Fibroblast of mammary gland (primary cell): ENCODE measurements around the gene TUBGCP6.

Experiments
- DNase-seq: peaks from one replicate; pipeline ENCODE4 v3.0.0-alpha.2; 2010; ENCODE audit warnings: low read depth
- H3K4me3 ChIP-seq: 2 replicates; pipeline ENCODE4 v1.5.1; 2011; ENCODE audit warnings: low read depth, mild to moderate bottlenecking, low read length, moderate library complexity; ENCODE audit not compliant: control insufficient read depth
- TF ChIP-seq, protein P1 (sequence below): conservative IDR thresholded peaks from 2 replicates; pipeline ENCODE4 v1.5.1; 2011; ENCODE audit warnings: low read depth, low read length, inconsistent platforms; ENCODE audit not compliant: control insufficient read depth, insufficient read depth

The TUBGCP6 gene

DNA sequence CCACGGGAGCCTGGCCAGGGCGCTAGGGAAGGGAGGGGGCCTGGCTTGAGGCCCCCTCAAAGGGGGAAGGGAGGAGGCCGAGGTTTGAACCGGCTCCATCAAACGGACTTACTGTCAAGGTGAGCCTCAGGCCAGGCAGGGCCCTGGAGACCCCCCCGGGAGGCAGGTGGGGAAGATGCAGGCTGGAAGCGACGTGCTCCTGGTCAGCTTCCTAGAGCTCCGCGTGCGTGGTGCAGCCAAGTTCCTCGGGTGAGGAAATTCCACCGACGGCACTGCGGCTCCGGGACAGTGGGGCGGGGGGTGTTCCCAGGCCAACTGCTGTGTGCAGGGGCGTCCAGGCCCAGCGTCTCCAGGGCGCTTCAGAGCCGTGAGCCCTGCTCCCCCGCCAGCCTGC, 66.4 kb downstream of the TUBGCP6 start:
- TF ChIP-seq, protein P1, sequence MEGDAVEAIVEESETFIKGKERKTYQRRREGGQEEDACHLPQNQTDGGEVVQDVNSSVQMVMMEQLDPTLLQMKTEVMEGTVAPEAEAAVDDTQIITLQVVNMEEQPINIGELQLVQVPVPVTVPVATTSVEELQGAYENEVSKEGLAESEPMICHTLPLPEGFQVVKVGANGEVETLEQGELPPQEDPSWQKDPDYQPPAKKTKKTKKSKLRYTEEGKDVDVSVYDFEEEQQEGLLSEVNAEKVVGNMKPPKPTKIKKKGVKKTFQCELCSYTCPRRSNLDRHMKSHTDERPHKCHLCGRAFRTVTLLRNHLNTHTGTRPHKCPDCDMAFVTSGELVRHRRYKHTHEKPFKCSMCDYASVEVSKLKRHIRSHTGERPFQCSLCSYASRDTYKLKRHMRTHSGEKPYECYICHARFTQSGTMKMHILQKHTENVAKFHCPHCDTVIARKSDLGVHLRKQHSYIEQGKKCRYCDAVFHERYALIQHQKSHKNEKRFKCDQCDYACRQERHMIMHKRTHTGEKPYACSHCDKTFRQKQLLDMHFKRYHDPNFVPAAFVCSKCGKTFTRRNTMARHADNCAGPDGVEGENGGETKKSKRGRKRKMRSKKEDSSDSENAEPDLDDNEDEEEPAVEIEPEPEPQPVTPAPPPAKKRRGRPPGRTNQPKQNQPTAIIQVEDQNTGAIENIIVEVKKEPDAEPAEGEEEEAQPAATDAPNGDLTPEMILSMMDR, result no peak
- H3K4me3 ChIP-seq, result no peak overlapping the region
- no peak for DNase-seq

DNA sequence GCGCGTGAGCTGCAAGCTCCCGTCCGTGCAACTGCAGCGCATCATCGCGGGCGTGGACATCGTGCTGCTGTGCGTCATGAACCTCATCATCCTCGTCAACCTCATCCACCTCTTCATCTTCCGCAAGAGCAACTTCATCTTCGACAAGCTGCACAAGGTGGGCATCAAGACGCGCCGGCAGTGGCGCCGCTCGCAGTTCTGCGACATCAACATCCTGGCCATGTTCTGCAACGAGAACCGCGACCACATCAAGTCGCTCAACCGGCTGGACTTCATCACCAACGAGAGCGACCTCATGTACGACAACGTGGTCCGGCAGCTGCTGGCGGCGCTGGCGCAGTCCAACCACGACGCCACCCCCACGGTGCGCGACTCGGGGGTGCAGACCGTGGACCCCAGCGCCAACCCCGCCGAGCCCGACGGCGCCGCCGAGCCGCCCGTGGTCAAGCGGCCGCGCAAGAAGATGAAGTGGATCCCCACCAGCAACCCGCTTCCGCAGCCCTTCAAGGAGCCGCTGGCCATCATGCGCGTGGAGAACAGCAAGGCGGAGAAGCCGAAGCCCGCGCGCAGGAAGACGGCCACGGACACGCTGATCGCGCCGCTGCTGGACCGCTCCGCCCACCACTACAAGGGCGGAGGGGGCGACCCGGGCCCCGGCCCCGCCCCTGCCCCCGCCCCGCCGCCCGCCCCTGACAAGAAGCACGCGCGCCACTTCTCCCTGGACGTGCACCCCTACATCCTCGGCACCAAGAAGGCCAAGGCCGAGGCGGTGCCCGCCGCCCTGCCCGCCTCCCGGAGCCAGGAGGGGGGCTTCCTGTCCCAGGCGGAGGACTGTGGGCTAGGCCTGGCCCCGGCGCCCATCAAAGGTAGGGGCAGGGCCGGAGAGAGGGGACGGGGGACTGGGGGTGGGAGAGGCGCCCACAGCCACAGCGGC, 67.0 kb downstream of the TUBGCP6 start:
- DNase-seq, result no peak
- TF ChIP-seq, protein P1, result no peak
- H3K4me3 ChIP-seq, result no peak overlapping the region

DNA sequence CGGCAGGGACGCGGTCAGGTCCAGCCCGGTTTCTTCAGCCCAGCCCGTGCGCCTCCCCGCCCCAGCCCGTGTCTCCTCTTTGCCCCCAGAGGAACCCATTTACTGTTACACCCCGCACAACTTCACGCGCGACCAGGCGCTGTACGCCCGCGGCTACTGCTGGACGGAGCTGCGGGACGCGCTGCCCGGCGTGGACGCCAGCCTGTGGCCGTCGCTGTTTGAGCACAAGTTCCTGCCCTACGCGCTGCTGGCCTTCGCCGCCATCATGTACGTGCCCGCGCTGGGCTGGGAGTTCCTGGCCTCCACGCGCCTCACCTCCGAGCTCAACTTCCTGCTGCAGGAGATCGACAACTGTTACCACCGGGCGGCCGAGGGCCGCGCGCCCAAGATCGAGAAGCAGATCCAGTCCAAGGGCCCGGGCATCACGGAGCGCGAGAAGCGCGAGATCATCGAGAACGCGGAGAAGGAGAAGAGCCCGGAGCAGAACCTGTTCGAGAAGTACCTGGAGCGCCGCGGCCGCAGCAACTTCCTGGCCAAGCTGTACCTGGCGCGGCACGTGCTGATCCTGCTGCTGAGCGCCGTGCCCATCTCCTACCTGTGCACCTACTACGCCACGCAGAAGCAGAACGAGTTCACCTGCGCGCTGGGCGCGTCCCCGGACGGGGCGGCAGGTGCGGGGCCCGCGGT, 67.8 kb downstream of the TUBGCP6 start:
- TF ChIP-seq, protein P1, result no peak
- H3K4me3 ChIP-seq, result no peak overlapping the region
- no peak for DNase-seq

DNA sequence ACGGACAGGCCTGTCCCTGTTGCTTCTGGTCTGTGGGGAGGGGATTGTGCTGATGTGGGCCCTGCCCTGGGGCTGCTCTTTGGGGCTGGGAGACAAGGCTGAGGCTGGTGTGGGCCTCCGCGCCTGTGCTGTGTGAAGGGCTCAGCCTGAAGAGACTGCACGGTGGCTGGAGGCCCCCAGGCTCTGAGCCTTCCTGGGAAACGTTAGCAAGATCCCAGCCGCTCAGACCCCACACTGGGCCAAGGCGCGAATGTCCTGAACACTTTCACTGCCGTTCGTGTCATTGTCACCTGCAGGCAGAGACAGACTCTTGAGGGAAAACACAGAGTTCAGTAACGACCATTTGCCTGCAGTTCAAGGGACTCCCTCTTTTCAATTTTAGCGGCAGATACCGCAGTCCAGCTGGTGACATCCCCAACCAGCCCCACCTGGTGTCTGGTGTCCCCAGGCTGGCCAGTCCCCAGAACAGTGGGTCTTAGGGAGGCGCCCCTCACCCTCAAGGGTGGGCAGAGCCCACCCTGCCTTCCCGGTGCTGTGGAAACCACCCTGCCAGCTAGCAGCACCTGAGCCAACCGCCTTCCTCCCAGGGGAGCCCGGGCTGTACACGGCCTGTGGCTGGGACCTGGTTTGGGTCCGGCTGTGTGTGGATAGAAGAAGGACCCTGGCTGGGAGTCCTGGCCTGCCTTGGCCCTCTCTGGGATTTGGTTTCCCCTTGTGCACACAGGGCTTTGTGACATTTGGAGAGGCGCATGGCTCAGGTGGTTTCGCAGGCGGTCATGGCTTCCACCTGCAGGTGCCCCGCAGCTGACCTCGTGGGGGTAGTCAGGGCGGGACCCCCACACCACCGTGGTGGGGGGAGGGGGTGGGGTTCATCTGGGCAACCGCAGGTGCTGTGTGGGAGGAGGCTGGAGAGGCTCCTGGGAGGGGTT, 68.6 kb downstream of the TUBGCP6 start:
- H3K4me3 ChIP-seq, result no peak overlapping the region
- TF ChIP-seq, protein P1, result no peak
- DNase-seq, result no peak

DNA sequence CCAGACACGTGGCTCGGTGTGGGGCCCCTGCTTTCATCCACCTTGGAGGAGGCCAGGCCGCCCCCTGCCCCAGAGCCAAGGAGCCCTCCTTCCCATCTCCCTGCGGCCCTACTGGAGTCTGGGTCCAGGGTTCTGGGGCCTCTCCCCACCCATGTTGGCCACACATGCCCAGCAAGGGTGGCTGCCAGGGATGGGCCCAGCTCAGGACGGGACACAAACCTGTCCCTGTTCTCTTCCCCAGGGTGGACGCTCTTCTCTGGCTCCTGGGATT, 69.7 kb downstream of the TUBGCP6 start:
- no peak overlapping the region for H3K4me3 ChIP-seq
- TF ChIP-seq, protein P1, result no peak
- no peak for DNase-seq

DNA sequence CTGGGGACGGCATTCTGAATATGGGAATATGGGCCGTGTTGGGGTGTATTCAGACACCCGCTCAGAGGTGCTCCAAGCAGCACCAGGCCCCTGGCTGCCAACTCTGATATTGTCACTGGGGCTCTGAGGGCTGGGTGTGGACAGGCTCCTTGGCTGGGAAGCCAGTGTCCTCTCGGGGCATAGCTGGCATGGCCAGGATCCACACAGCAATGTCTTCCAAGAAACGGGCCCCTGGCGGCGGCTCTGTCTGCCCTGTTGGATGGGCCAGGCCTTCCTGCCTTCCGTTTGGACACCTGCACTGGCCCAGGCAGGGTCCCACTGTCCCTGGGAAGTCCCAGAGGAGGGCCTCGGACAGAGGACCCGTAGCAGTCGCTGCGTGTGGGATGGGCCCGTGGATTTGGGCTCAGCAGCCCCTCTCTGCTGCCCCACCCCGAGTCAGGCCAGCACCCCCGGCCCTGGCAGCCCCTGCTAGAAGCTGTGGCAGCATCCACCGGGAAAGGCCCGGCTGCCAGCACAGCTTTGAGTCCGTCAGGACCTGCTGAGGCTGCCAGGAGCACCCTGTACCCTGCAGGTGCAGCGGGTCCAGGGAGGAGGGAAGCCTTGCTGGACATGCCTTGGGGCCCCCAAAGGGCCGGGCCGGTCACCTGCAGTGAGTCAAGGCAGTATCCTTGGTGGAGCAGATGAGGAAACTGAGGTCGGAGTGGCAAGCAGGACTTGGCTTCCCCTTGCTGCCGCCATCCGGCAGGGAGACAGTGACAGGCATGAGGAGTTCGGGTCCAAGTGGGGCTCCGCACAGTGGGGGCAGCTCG, 70.2 kb downstream of the TUBGCP6 start:
- no peak overlapping the region for H3K4me3 ChIP-seq
- TF ChIP-seq, protein P1, result no peak
- no peak for DNase-seq
